ENCODE measurements around the gene RADIL.
A peak's percentile ranks its signal among the peaks of the same experiment; 100 is the strongest.

The RADIL gene

DNA sequence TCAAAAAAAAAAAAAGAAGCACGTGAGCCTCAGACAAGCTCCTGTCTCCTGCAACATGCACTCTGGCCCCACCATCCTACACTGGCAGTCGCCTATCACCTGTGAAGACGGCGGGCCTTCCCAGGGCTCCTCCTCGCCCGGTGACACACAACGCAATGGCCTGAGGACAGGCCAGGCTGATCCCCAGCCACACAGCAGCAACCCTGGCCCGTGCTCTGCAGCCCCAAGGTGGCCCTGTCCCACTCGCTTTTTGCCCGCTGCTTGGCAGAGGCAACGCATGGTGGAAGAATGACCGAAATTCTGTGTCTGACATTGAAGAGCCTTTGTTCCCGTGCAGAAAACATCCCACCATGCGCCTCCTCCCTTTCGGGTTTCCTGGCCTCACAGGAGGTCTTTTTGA lies 8.1 kb downstream of the RADIL start:
- TF ChIP-seq CTCF (IDR thresholded peaks at IDR 0.05; ENCODE audit: borderline replicate concordance, control extremely low read depth, extremely low read depth, insufficient read depth, missing control alignments): no peak
- in situ Hi-C loops (cut with MboI; ENCODE audit: low sequenced_read_pairs, unreplicated experiment): no loop called here

DNA sequence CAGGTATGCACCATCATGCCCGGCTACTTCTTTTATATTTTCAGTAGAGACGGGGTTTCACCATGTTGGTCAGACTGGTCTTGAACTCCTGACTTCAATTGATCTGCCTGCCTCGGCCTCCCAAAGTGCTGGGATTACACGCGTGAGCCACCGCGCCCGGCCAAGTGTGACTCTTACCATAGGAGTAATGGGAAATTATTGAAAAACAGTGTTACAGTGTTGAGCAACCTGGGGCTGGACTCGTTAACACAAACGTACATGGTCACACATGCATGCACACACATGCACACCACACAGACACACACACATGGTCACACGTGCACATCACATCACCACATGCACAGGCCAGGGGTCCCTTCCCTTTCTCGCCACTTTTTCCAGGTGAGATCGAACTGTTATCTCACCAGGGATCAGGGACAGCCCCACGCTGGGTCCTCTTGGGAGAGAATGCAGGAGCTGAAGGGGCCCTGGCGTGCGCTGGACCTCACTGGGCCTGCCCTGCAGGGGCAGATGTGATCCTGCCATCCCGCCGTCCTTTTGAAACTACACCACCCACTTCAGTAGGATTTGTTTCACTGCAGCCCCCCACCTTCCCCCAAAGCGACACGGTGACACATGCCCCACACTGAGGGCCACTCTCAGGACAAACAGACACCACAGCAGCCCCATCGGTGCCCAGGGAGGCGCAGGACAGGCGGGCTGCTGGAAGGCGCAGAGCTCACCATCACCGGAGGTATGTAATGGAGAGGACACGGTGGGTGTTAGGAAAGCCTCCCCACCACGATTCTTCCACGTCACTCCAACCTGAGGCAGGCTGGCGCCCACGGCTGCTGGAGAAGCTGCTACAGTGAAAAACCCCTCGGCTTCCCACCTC lies 10.2 kb downstream of the RADIL start:
- no peak for TF ChIP-seq CTCF (IDR thresholded peaks at IDR 0.05; ENCODE audit: borderline replicate concordance, control extremely low read depth, extremely low read depth, insufficient read depth, missing control alignments)
- in situ Hi-C loops (cut with MboI; ENCODE audit: low sequenced_read_pairs, unreplicated experiment): no loop called here
- DNase-seq (ENCODE audit: low spot score): peak; percentile 29

More for the DNA sequence above, 8.1 kb downstream of the RADIL start:
- DNase-seq (ENCODE audit: low spot score): no peak

DNA sequence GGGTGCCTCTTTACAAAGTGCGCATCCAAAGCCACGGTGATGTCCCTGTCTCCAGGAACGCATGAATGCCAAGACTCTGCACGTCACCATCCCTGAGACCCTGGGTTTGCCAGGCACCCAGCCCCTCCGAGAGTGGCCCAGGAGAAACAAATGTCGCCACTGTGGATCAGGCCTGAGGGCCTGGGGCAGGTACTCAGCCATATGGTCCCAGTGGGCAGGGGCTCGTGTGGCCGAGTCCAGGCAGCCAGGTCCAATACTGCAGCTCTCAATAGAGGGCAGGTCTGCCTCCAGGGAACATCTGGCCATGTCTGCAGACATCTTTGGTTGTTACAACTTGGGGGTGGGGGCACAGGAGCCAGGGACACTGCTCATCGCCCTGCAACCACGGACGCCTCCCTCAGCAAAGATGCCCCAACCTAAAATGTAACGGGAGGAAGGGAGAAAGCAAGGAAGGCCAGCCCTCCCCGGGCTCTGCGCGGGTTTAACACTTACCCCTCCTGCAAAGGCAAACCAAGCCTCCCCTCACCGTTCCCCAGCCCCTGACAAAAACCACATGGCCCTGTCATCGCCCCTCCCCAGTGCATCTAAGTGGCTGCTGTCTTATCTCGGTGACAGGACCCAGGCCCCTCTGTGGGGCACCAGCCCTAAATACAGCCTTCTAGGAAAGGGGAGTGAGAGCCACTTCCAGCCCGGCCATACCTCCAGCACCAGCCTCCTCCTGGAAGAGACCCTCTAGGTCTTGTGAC lies 11.4 kb downstream of the RADIL start:
- no peak for TF ChIP-seq CTCF (IDR thresholded peaks at IDR 0.05; ENCODE audit: borderline replicate concordance, control extremely low read depth, extremely low read depth, insufficient read depth, missing control alignments)
- in situ Hi-C loops (cut with MboI; ENCODE audit: low sequenced_read_pairs, unreplicated experiment): no loop called here
- no peak for DNase-seq (ENCODE audit: low spot score)

- TF ChIP-seq CTCF (IDR thresholded peaks at IDR 0.05; ENCODE audit: borderline replicate concordance, control extremely low read depth, extremely low read depth, insufficient read depth, missing control alignments): no peak
- in situ Hi-C loops (cut with MboI; ENCODE audit: low sequenced_read_pairs, unreplicated experiment): no loop called here
- no peak for DNase-seq (ENCODE audit: low spot score)
Observed at GRCh38 chr7:4871056-4871680, 12.3 kb downstream of the RADIL start.

GRCh38 chr7:4868493-4868892 lies 15.0 kb downstream of the RADIL start:
- TF ChIP-seq CTCF (IDR thresholded peaks at IDR 0.05; ENCODE audit: borderline replicate concordance, control extremely low read depth, extremely low read depth, insufficient read depth, missing control alignments): no peak
- in situ Hi-C loops (cut with MboI; ENCODE audit: low sequenced_read_pairs, unreplicated experiment): no loop called here
- no peak for DNase-seq (ENCODE audit: low spot score)

Data from GM13976 (cell line).